ENCODE data around the gene SETBP1.

SETBP1 gene

DNA sequence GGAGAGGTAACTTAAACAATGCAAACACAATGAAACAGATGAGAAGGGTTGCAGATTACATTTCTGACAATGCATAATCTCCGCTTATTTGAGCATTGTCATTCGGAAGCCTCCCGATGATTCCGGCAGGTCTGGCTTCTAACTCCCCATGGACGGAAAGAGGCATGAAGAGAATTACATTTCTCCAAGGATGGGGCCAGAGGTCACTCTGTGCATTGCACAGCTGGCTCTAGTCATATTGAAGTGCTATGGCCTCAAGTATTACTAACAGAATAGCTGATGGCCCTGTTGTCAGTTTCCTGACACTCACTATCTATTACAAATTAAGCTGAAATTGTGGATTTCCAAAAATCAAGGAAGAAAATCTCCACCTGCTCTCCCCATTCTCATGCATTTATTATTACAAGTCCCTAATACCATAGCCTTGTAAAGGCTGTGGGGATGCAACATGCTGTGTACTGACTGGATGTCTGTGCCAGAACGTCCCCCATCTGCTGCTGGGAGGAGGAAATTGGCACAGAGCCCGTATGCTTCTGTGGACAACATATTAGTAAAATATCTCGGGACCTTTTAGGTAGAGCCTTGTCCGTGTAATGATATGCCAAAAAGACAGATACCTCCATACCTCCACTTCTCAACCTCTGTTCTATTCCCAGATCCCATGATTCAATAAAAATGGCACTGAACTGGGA, 168.1 kb downstream of the SETBP1 start:
- FAIRE-seq = no peak

DNA sequence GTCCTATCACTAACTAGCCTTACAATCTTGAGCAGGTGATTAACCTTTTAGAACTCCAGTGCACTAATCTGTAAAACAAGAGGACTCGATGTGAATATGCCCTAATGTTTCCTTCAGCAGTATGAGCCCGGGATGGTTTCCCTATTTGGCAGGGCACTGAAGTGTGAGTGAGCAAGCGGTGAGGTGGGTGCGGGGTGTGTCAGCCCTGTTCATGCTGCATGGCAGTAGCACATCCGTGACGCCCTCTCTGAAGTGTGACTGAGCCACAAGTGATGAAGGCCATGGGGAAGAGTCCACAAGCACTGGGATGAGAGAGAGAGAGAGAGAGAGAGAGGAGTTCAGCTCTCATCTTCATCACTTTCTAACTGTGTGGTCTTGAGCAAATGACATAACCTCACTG, 168.7 kb downstream of the SETBP1 start:
- no peak for FAIRE-seq

DNA sequence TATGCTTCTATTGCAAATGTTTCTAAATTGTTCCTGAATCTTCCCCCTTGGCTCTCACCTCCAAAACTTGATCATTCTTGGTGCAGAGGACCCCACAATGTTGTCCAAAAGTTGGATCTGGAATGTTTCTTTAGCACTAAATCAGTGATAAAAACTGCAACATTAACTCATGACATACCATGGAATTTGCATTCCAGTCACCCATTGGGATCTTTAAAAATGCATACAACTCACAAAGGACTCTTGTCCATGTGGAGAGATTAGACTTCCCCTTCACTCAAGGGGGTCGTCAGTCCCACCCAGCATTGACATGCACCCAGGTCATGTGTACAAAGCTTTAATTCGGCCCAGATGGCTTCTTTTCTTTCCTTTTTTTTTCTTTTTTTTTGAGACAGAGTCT, 169.3 kb downstream of the SETBP1 start:
- no peak for FAIRE-seq

DNA sequence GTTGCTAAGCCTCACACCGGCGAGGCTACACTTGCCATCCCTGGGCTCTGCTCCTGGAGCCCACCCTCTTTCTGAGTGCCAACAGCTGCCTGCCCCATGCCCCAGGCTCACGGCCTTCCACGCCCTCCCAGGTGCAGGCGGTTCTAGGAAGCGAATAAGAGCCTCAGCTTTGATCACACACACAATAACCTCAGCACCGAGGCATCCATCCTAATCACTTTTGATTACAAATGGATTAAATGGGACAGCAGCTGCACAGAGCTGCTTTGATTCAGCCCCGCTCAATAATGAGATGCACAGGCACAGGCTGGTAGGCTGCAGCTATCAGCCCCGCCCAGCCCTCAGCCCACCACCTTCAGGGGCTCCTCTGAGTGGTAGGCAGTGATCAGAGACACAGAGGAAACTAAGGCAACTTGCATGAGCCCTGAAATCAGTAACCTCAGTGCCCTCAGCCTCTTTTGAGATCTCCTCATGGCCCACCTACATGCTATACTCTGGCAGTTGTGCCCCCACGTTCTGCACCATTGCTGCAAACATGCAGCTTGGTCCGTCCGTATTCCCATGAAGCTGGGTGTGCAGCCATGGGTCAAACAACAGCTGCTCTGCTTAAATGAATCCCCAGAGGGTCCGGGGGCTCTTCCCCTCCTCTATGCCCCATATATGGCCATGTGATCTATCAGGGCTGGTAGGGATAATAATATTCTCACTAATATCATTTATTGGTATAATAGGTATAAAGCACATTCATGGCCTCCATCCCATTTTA, 171.4 kb downstream of the SETBP1 start:
- no peak for FAIRE-seq

DNA sequence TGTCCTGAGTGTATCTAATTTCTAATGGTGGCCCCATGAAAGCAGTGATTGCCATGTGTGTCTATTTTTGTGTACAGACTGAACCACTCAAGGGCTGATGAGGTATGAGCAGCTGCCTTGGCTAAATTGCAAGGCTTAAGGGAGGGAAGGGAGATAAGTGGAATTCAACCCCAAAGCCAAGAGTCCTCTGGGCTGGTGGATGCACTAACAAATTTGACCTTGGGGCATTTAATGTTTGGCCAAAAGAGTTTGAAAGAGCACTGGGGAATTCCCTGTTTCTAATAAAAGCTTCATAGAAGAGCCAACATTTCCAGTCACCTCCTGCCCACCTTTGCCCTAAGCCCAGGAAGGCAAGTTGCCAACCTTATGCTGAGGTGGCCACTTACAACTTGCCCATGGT, 172.1 kb downstream of the SETBP1 start:
- FAIRE-seq = no peak

DNA sequence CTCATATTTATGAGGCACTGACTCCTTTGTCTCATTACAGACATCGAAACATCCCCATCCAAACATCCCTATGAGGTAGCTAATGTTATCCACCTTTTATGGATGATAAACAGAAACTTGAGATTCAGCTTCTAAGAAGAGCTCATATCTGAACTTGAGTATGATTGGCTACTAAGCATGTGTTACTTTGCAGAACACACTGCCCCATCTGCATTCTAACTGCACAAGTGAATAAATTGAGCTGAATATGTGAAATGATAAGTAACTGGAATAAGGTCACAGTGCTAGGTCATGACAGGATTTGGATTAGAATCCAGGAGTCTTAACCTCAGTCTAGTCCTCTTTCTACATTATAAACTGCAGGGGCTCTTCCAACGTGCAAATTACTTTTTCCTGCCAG, 172.7 kb downstream of the SETBP1 start:
- no peak for FAIRE-seq

DNA sequence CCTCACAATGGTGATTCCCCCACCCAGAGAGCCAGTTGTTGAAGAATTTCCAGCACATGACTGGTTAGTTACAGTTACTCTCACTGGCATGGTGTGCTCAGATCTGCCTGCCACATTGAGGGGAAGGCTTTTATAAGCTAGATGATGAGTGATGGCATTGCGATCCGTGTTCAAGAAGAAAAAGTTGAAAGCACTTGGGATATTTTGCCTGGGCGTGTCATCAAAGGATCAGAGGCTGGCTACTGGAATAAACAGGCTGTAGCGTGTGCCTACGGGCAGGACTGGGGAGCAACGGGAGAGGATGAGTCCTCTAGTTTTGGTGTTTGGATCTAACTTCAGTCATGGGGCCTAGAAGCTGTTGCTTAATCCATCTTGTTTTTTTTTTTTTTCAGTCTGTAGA, 175.0 kb downstream of the SETBP1 start:
- no peak for FAIRE-seq

DNA sequence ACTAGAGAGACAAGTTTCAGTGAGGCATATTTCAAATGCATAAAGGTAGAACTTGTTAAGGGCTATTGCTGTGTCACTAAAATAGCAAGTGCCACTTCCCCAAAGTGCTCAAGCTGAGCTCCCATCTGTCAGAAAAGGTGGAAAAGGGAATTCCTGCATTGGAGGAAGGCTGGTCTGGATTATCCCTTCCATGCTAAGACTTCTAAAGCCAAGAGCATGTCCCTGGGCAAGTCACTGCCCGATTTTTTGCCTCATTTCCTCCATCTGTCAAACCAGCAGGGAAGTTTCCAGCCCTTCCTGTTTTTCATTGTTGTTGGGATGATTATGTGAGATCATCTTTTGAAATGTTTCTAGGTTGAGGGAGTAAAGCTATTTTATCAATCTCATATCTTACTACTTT, 175.5 kb downstream of the SETBP1 start:
- FAIRE-seq = no peak

DNA sequence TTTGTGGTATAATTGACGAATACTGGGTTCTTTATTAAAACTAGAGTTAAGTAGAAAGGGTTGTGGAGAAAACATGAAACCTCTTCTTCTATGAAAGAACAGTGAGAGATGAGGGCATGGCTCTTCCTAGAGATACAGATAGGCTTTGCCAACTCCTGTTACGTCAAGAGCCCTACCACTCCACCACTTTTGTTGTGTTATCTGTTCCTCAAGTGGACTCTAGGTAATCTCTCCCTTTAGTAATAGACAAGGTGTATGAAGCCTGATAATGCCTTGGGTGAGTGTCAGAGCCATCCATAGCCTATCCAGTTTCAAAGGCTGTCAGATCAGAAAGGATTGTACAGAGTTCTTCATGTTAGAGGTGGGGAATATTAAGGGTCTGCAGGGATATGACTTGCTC, 176.4 kb downstream of the SETBP1 start:
- no peak for FAIRE-seq

DNA sequence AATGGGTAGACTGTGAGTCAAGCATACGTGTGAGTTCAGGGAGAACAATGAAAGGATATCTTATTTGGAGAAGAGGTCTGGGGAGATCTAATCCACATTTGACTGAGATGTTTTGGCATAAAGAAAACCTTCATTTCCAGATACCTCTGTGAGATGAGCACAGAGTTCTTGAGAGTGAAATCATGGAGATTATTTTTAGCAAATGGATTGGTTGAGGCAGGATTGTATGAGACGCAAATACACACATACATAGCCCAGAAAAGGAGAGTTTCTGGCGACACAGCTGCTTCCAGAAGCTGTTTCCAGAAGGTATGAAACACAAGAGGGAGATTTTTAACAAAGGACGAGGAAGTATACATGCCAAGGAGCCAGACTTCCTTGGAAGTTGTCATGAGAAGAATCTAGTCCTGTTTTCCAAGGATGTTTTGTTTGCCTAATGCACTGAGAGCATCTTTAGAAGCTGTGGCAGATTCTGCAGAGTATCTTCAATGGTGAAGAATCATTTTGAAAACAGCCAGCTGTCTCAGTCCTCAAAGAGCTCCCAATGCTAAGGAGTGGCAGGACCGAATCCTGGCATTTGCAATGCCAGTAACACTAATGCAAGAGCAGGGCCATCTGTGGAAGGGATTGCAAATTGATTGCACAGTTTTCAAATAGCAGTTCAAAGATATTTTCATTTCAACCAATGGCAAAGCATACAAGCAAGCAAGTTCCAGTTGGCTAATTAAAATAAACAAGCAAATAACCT, 177.2 kb downstream of the SETBP1 start:
- no peak for FAIRE-seq

DNA sequence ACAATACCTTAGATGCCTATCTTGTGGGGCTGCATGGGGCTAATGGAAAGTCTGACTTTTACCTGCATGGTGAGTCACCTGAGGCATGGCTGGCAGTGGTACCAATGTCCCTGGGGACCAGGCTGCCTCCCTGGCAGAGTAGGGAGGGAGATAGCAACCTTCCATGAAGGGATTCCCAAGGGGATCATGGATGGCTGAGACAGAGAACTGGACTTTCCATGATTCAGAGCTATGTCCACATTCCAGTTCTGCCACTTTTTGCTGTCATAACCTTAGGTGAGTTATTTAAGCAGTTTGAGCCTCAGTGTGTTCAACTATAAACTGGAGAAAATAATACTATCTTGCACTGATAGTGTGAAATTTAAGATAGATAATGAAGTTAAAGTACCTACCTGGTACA, 178.6 kb downstream of the SETBP1 start:
- FAIRE-seq = no peak

DNA sequence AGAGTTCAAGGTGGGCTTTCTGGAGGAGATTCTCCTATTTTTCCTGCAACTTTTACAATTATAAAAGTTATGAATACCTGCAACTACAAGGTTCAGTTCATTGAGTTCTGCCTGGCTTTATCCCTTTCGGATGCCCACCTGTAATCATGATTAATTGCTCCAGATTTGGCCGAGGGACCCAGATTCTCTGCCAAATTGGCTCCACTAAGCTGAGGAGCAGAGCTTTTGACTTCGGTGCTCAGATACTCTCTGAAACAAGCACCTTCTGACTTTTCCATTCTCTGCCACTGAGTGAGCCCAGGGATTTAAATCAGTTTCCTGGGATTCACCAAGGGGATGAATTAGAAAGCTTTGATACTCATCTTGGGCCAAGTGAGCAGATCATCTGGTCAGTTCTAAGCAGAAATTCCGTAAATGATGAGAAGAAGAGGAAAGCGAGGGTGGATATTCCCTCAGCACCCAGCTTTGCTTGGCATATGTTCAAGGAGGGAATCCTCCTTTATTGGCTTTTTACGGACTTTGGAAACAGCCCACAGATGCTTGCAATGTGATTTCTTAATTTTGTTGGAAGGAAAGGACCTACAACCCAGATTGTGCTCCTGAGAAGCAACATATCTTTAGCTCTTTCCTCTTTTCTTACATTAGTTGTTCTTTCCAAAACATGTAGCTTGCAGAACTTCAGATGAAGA, 179.2 kb downstream of the SETBP1 start:
- FAIRE-seq = no peak

DNA sequence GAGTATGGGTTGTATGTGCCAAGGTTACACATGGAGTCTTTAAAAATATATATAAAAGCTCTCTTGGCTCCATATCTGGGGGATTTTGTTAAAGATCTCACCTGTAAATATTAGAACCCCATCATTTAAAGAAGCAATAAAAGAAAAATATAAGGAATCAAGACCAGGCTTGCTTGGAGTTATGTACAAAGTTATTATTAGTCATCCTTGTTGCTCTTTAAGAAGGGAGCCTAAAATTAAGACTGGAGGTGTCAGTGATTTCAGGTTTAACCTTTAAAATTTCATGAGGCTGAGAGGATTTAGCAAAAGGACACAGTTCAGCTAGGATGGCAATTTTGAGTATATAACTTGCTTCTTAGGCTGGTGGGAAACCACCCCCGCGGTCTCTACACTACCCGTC, 181.4 kb downstream of the SETBP1 start:
- FAIRE-seq = no peak

DNA sequence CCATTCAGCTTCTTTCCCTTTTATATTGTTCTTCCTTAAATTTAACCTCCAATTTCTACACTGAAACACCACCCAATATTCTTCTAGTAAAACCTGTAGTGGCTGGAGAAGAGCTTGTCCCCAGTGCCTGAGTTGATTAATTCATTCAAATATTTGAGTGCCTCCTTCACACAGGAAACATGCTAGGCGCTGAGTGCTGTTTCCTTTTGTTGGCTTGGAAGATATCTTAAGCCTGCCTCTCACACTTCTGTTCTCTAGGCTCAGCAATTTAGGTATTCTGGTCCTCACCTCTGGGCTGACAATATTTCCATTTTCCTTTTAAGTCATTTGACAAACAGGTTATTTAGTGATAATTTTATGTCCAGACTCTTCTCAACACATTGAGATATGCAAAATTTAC, 185.4 kb downstream of the SETBP1 start:
- no peak for FAIRE-seq

DNA sequence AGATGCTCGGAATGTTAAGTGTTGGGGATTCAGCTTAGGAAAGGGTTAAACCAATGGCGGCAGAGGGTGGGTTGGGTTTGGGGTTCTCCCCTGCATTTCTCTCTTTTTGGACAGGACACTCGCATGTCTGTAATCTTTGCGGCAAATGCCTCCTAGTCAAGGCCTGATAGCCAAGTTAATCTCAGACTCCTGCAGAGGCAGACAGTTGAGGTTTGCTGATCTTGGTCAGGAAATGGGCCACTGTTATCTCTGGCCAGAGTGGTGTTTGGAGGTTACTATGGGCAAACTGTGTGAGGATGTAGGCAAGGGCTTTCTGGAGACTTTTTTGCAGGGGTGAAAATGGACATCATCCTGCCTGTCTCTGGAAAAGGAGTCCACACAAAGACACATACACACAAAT, 188.8 kb downstream of the SETBP1 start:
- no peak for FAIRE-seq

DNA sequence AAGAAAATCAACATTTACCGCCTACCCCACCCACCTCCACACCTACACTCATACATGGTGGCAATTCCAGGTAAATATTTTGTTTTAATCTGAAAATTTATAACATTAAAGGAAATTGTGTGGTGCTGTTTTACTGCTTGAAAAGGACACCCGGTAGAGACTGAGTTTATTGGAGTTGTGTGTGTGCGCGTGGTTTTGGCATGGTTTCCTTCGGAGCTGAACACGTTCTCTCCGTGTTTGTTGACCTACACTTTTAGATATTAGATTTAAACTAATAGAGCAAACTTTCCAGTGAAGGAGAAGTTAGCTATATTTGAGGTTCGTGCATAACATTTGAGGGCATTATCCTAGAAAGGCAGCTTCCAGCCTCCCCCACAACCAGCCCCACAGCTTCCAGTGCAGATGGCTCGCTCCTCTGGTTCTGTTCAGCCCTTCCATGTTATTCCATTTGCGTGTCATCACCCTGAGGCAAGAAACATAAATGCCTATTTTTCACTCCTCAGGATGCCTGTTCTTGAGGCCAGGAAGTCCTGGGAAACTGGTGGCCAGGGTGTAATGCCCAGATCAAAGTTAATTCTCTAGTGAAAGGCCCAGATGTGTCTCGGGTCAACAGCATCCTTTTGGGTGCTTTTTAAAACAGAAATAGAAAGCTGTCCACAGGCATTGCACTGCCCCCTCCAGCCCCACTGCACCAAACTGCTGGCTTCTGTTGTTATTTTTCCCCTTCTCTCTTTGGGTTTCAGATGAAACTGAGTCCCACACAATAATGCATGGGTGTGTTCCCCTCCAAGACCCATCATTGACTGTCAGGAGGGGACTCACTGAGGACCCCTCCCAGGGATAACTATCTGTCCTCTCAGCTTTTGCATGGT, 190.2 kb downstream of the SETBP1 start:
- no peak for FAIRE-seq

DNA sequence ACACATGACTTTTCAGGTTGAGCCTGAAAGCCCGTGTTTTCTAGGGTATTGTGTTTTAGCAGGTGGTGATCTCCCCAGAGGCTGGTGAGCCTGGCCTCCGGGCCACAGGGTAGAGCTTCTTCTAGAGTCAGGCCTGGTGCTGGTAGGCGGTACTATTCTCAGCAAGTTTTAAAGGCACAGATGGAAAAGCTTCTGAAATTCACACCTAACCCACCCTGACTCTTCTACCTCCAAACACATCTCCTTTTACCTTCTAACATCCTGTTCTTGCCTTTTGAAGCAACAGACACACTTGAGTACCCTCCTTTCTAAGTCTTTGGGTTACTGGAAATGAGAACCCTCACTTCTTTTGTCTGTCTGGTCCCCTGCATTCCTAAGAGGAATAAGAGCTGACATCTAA, 191.1 kb downstream of the SETBP1 start:
- no peak for FAIRE-seq

DNA sequence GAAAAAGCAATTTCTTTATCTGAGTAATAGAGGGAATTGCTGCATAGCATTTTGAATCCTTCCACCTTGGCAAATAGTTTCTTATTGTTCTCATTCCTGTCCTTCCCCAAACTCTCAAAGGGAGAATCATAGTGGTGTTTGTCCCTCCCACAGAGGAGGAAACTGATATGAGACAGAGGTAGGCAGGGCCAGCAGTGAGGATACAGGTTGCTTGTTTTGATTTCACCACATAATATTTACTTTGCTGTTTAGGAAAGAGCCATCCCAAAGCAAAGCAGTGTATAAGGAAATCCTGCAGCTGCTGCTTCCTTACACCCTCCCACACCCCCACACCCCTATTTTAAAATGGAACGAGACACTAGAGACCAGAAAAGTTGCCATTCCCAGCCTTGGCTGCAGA, 195.3 kb downstream of the SETBP1 start:
- no peak for FAIRE-seq

DNA sequence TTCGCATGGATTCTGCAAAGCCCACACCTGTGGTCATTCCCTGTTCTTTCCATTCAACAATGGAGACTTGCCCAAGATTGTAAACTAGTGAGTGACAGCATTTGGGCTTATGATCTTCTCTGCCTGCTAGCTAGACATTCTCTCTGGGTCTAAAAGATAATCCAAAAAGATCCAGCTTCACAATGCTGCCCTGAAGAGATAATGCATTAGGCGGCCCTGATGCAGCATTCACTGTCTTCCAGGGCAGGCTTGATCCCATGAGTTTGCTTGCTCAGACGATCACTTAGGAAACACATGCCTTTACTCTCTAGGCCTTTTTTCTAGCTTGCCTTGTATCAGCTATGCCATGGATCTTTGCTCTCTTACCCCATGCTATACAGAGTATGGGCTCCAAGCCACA, 196.1 kb downstream of the SETBP1 start:
- no peak for FAIRE-seq

DNA sequence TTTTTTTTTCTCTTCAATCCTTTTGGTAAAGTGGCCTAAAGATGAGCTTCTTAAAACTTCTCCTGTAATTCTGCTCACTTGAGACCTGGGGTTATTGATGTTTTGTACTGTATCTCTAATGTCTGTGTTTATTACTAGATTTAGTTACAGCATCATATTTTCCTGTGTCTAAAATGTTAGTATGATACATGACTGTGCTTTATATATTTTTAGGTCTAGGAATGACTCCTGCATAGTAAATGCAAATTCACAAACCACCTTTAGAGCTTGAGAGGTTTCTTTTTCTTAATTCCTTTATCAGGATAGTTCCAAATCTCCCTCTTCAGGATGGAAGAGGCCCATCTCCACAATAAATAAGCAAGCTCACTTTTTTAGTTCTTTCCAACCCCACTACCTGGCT, 197.6 kb downstream of the SETBP1 start:
- FAIRE-seq = no peak

DNA sequence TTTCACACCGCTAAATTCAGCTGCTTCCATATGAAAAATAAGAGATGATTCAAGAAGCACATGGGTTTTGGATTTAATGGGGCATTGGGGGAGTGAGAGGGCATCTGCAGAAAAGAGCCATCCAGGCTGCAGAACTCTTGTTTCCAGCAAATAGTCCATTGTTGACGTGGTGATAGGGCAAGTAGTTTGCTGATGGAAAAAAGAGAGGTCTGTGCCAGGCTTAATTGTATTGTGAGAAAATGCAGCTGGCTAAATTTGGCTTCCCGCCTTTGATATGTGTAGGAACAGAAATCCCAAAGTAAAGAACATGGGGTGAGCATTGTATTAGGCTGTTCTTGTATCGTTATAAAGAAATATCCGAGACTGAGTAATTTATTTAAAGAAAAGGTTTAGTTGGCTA, 199.5 kb downstream of the SETBP1 start:
- FAIRE-seq = no peak

DNA sequence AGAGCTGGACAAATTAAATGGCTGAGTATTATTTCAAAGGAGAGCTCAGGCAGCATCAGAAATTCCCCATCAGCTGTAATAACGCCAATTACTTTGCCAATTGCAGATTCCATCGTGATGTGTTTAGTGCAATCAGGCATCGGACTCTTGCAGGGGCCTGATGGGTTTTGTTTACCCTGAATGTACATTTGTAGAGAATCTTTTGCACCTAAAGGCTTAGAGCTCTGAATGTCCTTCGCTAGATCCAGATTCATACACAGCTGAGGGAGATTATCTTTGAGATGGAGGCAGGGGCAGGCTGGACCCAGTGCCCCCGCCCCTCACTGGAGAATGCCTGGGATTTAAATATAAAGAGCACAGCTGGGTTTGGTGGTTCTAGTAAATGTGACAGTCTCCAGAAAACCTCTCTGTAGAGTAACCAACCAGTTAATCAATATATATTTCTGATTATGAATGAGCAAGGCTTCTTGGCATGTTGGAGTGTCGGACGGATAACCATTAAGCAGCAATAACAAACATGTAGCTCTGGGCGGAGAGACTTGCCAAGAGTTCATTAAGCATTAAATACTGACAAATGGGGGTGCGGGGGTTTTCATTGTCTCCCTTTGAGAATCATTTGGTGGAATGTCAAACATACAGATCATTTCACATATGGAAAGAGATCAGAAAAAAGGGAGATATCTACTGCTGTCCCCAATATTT, 200.9 kb downstream of the SETBP1 start:
- no peak for FAIRE-seq

Data from TTC549 (cell line).